Measurements from ENCODE around the gene DNAL1. TPM values are rescaled to one million over a fixed set of nuclear protein-coding genes. Genes with fewer than 3 reads are reported as not detected.
"Not testable (repeated sequence)": the region's sequence is repeated elsewhere in the genome, so short reads cannot be mapped to it uniquely, and the experiment has no call there.

The DNAL1 gene
- total and polyA plus RNA-seq, 10 donors: 2.2 to 15.4 (median 6.1) TPM

DNA sequence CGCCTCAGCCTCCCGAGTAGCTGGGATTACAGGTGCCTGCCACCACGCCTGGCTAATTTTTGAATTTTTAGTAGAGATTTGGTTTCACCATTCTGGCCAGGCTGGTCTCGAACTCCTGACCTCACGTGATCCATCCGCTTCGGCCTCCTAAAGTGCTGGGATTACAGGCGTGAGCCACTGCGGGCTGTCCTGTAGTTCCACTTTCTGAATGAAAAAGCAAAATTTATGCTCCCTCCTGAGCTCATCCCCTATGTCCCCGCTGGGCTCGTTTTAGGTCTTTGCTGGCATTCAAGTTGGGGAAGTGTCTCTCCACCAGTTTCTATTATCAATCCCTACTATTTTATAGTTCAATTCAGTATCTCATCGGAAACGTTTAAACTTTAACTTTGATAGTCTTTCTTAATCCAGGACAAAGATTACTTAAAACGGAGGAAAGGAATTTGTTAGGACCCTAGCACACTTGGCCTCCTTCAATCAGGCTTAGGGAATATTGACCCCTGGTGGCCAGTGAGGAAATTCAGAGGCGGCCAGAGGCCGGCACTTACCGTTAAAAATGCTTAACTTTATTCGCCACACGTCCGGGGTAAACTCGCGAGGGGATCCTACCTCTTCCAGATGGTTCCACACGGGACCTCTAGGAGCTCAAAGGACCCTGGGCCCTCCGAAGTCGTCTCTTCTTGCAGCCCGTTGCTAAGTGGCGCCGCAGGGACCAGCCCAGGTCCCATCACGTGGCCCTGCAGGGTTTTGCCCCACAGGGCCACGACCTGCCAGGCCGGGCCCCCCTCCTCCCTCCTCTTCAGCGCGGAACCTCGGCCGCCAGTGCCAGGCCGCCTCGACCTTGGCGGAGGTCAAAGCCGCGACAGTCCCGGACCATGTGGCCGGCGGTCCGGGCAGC, 11.4 kb upstream of the DNAL1 start:
- 10 to 14% (median 11%) methylated on average over 38 to 44 of the region's 44 CpGs for WGBS, 5 donors
- Histone ChIP-seq H3K4me3 (peak overlapping the region; percentile 39 to 70 (median 52)), H3K27me3 (replicated peaks in 1 of 7) (peaks cover 0 to 13% (median 0%) of the 10 kb centered on the region in 7 donors), H3K4me1 (peaks cover 0 to 20% (median 18%) of the 10 kb centered on the region in 6 donors), H3K27ac (peak overlapping the region in 5 of 8 donors; percentile 23 to 54 (median 35)), H3K36me3 (no peaks in the 10 kb centered on the region), H3K9me3 (no peaks in the 10 kb centered on the region)
- TF ChIP-seq POLR2AphosphoS5 (IDR thresholded peaks at IDR 0.05) (peak in 2 of 3 donors; percentile 27 to 62), CTCF (IDR thresholded peaks at IDR 0.05 in 8 of 11, conservative IDR thresholded peaks at IDR 0.05 in 3 of 11) (peak; percentile 69 to 88 (median 83)), POLR2A (IDR thresholded peaks at IDR 0.05) (no peak)
- DNase-seq: peak; percentile 87
- intact Hi-C loops (cut with DNase I; ENCODE audit: low total_unique reads): no loop called here

DNA sequence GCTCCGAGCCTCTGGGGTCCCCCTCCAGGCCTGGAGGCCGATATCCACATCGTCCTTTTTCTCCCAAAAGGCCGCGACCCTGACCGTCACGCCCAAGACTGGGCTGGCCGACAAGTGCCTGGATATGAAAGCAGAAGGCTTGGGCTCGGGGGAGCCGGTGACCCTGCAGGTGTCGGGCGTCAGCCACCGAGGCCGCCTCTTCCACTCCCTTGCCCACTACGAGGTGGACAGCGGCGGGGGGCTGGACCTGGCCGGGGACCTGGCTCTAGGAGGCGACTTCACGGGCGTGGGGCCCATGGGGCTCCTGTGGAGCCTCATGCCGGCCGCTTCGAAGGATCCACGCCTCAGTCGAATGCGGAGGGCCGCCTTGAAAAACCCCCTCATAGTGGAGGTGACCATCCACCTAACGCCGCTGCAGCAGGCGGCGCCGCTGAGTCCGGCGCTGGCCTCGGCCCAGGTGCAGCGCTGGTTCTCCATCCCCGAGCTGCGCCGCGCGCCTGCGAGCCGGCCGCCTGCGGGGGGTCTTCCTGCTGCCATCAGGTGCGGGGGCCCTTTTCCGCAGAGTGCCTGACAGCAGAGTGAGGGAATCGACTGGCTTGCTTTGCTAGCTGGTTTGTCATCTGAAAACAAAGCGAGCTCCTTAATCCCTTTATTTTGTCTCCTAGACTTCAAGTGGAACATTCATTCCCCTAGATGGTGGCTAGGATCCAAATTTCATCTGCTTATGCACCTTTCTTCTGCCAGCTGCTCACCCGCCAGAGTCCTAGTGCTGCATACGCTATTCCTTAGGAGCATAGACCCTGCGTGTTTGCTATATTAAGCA, 10.6 kb upstream of the DNAL1 start:
- peaks cover 0 to 20% (median 18%) of the 10 kb centered on the region in 6 donors for H3K4me1 ChIP-seq
- peak overlapping the region; percentile 39 to 70 (median 52) for H3K4me3 ChIP-seq
- peaks cover 0 to 13% (median 0%) of the 10 kb centered on the region in 7 donors for H3K27me3 ChIP-seq (replicated peaks in 1 of 7)
- H3K27ac ChIP-seq: peak overlapping the region in 5 of 8 donors; percentile 23 to 54 (median 35)
- H3K36me3 ChIP-seq: no peaks in the 10 kb centered on the region
- no peaks in the 10 kb centered on the region for H3K9me3 ChIP-seq
- 11 to 49% (median 14%) methylated on average over 7 to 53 of the region's 53 CpGs for WGBS, 5 donors
- intact Hi-C loops (cut with DNase I; ENCODE audit: low total_unique reads): no loop called here
- no peak for TF ChIP-seq CTCF (IDR thresholded peaks at IDR 0.05 in 8 of 11, conservative IDR thresholded peaks at IDR 0.05 in 3 of 11)
- peak in 1 of 3 donors; percentile 13 for TF ChIP-seq POLR2AphosphoS5 (IDR thresholded peaks at IDR 0.05)
- DNase-seq: peak; percentile 83

DNA sequence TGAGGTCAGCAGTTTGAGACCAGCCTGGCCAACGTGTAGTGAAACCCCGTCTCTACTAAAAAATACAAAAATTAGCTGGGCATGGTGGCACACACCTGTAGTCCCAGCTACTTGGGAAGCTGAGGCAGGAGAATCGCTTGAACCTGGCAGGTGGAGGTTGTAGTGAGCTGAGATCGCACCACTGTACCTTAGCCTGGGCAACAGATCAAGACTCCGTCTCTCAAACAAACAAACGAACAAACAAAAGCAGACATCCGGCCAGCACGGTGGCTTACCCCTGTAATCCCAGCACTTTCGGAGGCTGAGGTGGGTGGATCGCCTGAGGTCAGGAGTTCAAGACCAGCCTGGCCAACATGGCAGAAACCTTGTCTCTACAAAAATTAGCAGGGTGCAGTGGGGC, 8.4 kb upstream of the DNAL1 start:
- DNase-seq, H3K36me3 ChIP-seq: not testable (repeated sequence)
- H3K27me3 ChIP-seq (replicated peaks in 1 of 7): peaks cover 0 to 13% (median 0%) of the 10 kb centered on the region in 7 donors

DNA sequence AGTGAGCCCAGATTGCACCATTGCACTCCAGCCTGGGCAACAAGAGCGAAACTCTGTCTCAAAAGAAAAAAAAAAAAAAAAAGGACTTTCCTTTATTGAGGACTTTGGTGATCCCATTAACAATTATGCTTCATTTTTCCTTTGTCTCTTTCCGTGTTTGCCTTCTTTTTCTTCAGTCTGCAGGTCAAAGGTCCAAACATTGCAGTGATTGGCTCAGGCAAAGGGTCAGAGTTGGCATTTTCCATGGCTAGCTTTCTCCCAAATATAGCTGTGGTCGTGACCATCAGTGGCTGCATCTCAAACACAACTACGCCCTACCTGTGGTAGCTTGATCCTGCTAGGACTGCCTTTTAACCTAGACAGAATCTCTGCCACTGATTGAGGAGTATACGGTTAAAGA, 7.0 kb upstream of the DNAL1 start:
- intact Hi-C loops (cut with DNase I; ENCODE audit: low total_unique reads): no loop called here
- Histone ChIP-seq H3K9me3 (no peaks in the 10 kb centered on the region), H3K27ac (no peak overlapping the region), H3K36me3 (no peaks in the 10 kb centered on the region), H3K27me3 (replicated peaks in 1 of 7) (peaks cover 0 to 13% (median 0%) of the 10 kb centered on the region in 7 donors), H3K4me3 (no peak overlapping the region), H3K4me1 (peaks cover 0 to 22% (median 17%) of the 10 kb centered on the region in 6 donors)
- no peak for TF ChIP-seq POLR2A (IDR thresholded peaks at IDR 0.05)
- no peak for TF ChIP-seq CTCF (IDR thresholded peaks at IDR 0.05 in 8 of 11, conservative IDR thresholded peaks at IDR 0.05 in 3 of 11)
- no peak for TF ChIP-seq POLR2AphosphoS5 (IDR thresholded peaks at IDR 0.05)
- WGBS, 5 donors: 83 to 89% (median 84%) methylated on average over 5 of the region's 5 CpGs
- no peak for DNase-seq

More for the DNA sequence above, 8.4 kb upstream of the DNAL1 start:
- H3K9me3 ChIP-seq; intact Hi-C loops (cut with DNase I; ENCODE audit: low total_unique reads); H3K27ac ChIP-seq; H3K4me3 ChIP-seq: not testable (repeated sequence)
- peaks cover 0 to 21% (median 18%) of the 10 kb centered on the region in 6 donors for H3K4me1 ChIP-seq
- 78 to 90% (median 88%) methylated on average over 10 of the region's 10 CpGs for WGBS, 5 donors
